COLO829 (cell line): ENCODE data around the gene AFF3.
"Not testable (repeated sequence)": the region's sequence is repeated elsewhere in the genome, so short reads cannot be mapped to it uniquely, and the experiment has no call there.

Experiments
- DNase-seq: peaks from one replicate; pipeline ENCODE4 v3.0.0; 2012; ENCODE audit warnings: low spot score

The AFF3 gene

GRCh38 chr2:99661761-99662160 lies 480.6 kb downstream of the AFF3 start:
- not testable (repeated sequence) for DNase-seq

DNA sequence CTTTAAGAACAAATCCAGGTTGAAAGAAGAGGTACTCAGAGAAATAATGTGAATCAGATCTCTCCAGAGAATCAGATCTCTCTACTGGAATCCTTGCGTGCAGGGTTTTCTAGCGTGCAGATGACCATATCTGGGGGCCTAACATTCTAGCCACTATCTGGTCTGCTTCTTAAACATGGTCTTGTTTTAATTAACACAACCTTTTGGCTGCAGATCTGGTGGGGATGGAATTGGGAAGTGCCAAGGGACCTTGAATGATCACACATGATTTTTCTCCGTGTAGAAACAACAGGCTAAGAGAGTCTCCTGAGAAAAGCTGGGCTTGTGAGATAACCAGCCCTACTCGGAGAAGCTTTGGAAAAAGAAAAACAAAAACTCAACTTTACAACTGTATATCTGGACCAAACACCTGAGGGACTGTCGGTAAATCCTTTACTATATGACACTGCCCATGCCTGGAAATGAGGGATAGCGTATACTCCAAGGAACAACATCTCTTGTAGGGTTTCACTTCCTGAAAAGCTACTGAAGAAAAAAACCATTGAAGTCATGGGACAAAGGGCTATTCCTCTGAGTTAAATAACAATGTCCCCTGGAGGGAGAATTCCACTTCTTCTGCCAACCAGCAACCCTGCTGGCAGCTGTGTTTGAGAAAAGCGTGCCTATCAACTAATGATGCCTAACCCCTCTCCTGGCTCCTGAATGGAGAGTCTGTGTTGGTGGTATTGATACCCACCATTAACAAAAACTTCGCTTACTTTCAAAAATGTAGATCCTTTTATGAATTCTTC lies 481.6 kb downstream of the AFF3 start:
- DNase-seq, result no peak

DNA sequence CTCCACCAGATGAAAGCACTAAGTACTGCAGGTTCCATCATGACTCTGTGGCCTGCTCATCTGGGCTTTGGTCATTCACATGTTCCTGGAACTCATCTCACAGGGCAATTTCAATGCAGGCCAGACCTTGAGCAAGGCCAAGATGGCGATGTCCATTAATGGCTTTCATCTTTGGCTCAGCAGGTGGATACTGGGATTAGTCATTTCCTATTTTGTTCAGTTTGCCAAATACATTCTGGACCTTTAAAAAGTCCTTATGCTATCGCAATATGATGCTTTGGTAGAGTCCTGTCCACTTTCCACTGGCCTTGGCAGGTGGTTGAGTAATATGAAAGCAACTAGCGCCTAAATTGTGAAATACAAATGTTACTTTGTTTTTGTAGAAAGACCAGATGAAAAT lies 482.5 kb downstream of the AFF3 start:
- no peak for DNase-seq

DNA sequence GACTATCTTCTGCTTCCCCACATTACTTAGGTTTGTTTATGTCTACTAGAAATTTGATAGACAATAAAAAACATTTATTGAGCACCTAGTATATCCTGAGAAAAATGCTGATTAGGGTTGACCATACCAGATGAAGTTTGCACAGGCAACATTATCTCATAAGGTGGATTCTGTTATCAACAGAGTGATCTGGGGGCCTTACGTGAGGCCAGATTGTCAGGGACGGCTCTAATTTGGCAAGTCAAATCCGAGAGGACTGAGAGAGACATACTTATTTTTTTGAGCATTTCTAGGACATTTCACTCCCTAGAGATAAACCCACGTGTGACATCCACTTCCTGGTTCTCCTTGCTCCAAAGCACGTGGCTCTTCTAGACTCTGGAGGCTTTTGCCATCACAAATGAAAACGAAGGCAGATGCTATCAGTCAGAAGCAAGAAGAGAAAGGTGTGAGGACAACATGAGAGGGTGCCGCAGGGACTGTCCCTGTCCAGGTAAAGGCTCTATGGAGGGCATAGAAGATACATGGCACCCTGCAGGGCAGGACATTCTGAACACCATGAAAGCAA lies 484.6 kb downstream of the AFF3 start:
- no peak for DNase-seq

DNA sequence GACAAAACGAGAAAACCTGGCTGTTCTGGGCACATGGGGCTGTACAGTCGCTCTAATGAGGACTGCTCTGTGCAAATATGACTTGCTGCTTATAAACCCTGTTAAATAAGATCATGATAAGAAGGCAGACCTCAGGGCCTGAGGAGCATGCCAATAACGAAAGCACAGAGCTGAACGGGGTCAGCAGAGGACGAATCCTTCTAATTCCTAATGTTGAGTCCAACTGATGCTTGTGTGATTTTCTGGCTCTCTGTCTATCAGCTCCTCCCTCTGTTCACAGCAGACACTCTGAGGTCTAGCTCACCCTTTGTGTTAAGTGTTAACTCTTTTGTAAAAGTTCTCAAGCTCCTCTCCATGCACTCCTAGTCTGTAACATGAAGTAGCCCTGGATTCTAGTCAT lies 485.4 kb downstream of the AFF3 start:
- DNase-seq, result no peak

GRCh38 chr2:99653433-99653832 lies 489.0 kb downstream of the AFF3 start:
- no peak for DNase-seq

DNA sequence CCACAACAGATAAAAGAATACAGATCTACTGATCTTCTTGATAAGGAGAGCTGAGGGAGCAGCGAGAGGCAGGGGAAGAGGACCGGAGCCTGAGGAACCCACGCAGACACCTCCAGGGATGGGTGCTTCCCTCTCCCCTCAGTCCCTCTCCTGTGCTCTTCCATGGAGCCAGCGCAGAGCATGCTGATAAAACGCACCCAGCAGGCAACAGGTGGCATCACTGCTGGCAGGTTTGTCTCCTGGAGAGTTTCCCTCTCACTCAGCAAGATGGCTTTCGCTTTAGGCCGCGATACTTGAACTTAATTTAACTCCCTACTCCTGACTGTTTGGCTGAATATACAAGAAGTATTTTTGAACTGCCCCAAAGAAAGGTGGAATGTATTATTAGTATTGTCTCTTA lies 489.5 kb downstream of the AFF3 start:
- DNase-seq, result no peak

DNA sequence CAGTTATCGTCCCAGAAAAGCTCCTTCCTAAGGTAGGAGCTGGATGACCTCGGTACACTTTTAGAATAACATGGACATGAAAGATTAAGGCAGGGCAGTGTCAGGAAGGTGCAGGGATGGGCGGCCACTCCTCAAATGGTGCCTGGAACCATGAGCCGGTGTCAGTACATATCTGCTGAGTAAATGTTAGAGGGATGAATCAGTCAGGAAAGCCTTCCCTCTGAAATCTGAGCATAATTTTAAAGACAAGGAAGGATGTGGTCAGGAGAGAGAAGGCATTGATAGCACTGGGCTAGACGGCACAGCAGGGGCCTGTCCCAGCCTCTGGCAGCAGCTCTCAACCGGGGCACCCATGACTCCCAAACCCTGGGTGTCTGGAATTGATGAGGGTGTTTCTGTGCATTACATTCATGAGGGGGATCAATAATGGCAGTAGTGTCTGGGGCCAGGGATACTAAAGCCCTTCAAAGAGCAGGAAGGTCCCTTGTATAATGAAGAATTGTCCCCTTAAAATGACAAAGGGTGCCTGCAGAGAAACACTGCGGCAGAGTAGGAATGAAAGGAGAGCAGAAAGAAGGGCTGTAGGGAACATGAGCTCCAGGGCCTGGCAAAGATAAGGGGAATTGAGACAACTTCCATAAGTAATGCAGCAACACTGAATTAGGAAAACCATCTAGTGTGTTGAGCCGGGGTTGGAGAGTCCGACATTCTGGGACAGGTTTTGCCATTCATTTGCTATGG lies 490.3 kb downstream of the AFF3 start:
- DNase-seq, result no peak

- DNase-seq, result no peak
Measured at GRCh38 chr2:99648906-99649789, 493.2 kb downstream of the AFF3 start.

- no peak for DNase-seq
Measured at GRCh38 chr2:99648178-99648844, 494.1 kb downstream of the AFF3 start.

DNA sequence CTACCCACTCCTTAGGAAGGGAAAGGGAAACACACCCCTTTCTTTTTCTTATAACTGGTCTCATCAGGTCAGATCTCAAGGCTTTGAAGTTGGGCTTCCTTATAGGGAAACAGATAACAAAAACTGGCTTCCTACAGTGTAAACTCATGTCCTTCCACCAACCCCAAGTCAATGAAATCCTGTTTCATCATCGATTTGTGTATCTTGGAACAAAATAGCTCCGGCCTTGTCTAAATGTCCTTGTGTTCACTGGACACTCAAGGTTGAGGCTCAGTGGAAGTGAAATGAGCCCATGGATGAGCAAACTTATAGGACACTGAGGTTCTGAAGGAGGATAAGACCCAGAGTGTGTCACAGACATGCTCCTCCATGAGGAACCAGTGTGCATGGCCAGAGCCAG lies 496.4 kb downstream of the AFF3 start:
- DNase-seq, result no peak

DNA sequence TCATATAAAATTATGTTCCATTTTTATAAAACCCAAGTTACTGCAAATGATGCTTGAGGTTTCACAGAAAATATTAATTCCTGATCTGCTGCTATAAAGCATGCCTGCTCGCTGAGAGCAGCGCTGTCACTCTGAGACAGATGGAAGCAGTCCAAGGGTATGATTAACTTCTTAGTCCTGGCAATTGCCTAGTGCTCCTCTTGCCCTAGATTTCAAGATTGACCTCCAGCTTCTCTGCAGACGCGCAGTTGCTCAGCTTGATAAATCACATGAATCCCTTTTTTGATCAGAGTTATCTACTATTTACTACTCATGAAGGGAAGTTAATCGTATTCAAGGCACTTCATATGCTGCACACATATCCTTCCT lies 498.0 kb downstream of the AFF3 start:
- no peak for DNase-seq

- DNase-seq, result no peak
Measured at GRCh38 chr2:99643787-99644418, 498.5 kb downstream of the AFF3 start.

DNA sequence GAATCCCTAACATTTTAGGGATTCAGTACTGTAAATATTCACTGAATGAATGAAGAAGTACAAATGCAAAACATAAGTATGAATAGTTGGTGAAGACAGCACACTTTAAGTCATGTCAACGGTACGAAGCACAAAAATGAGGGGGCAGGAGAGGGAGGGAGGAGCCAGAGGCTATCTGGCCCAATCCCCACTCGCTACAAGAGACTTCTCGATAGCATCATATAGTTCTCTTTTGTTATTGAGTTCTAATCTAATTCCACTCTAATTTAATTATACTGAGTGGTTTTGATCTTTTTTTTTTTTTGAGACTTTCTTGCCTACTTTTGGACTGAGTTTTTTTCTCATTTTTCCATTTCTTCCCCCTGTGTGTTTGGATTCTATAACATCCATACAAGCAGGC lies 500.4 kb downstream of the AFF3 start:
- DNase-seq, result no peak

DNA sequence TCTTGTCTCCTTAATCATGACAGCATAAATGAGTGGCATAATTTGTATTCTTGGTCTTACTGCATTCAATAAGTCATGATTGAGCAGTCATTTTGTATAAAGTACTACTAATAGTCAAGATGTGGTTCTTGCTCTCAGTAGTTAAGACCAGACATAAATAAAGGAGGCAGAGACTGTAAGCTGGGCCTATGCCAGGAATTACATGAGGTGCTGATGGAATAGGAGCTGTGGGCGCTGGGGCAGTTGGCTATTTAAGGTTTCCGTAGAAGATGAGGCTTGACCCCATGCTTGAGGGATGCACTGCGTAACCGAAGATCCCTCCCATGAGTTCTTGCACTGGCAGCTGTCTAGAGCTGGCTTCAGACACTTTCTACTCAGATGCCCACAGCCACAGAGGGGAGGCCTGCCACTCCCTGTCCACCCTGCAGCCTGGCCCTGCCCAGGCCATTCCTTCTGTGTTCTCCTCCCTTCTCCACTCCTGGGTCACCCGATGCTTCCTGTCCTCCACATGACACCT lies 501.7 kb downstream of the AFF3 start:
- no peak for DNase-seq

DNA sequence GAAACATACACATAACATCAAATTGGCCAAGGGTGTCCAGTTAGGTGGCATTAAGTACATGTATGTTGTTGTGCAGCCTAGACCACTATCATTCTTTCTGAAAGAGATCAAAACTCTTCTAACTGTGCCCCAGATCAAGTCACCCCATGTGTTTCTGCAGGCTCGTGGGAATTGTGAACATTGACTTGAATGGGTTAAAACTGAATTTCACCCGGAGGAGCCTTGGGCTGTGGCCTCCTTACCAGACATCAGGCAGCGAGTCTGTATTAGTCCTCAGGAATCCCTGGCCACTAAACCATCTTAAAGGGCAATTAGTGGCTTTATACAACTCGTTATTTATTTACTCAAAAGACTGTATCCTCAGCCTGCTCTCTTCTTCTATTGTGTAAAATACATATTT lies 503.6 kb downstream of the AFF3 start:
- no peak for DNase-seq

GRCh38 chr2:99637159-99637697 lies 505.2 kb downstream of the AFF3 start:
- DNase-seq, result no peak

GRCh38 chr2:99636144-99637034 lies 506.0 kb downstream of the AFF3 start:
- no peak for DNase-seq

- no peak for DNase-seq
Measured at GRCh38 chr2:99635710-99636109, 506.7 kb downstream of the AFF3 start.

DNA sequence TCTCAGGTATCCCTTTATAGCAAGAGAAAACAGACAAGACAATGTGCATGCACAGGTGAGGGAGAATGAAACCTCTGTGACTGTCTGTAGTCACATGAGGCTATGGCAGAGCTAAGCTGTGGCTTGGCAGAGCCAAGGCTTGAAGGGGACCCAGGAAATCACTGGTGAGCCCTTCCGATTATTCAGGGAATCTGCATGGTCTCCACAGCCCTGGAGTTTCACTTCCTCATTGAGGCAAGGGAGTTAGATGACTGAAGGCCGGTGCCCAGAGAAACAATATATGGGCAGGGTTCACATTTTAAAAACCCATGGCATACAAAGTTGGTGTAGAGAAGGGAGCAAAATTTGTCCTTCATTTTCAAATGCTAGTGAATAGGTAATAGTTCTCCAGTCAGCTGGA lies 508.2 kb downstream of the AFF3 start:
- no peak for DNase-seq
